Measurements from ENCODE around the gene LPAR1.

LPAR1 gene

DNA sequence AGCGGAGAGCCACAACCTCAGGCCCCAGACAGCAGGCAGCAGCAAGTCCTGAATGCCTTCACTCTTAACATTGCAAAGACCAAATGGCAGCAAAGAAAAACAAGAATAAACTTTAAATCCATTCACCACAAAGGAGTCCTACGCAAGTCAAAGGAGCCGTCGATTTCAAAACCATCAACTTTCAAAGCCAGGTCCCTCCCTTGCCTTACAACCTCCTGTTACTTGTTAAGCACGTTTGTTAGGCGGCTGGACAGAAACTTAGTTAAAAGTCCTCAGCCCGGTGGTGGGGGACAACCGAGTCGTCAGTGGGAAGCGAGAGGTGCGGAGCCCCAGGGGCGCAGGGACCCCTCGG is 938 bp downstream of the LPAR1 start:
- no peak for DNase-seq (ENCODE audit: low read depth in 2 of 2)

DNA sequence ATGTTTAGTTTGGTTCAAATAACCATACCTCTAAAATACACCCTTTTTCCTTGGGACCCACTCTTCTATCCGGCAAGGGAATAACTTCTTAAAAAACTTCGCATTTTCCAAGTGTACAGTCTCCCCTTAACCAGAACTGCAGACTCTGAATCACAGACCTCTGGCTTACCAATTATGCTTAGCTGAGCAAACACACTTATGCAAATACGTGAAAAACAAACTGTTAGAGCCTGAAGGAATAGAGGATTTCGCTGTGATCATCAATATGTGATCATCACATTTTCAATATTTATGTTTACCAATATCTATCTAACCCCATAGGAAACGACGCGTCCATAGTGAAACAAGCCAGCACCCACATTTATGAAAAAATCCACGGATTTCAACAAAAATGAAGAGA is 1.3 kb downstream of the LPAR1 start:
- no peak for DNase-seq (ENCODE audit: low read depth in 2 of 2)

DNA sequence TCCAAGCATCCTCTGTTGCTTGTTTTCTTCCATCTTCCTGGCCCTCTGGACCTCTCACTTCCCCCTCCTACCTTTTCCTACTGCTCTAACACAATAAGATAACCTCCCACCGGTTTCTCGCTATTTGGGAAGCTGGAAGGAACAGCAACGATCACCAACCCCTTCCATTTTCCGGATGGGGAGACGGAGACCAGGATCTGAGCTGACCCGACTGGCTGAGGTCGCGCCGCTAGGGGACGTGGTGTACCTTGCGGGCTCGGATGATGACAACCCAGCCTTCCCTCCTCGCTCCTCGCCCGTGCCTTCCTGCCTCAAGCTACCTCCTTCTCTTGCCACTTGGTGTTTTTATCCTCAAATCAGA is 1.9 kb downstream of the LPAR1 start:
- no peak for DNase-seq (ENCODE audit: low read depth in 2 of 2)

DNA sequence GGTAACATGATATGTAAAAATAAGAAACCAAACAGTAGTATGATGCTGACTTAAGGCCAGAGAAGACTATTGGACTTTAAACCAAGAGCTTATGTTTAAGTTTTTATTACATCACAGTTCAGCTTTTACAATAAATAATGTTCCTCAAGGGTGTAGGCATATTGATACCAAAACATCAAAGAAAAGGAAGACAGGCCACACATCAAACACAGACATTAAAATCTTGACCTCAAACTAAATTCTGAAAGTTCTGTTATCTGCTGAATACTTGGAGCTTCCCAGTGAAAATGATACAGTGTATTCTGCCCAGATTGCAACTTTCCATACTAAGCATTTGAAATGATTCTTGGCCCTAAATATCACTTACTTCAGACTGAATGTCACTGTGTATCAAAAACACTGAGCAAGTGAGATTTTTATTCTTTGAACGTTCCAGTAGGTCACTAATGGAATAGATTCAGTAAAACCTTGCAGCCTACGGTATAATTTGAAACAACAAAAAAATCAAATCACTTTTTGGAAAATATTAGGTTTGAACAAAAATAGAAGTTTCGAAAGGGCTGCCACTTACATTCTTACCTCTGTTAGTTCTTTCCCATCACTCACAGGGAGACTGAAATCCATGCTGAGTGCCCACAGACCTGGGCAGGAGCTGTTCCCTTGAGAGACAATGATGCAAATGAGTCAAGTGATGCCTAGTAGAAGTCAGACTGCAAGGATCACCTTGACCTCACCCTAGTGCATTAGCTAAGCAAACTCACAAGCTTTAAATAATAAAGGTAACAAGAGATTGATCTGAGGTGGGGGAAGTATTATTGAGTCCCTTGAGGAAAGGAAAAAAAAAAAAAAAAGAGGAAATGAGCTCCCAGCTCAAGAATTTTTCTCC is 2.5 kb downstream of the LPAR1 start:
- DNase-seq (ENCODE audit: low read depth in 2 of 2), result no peak

DNA sequence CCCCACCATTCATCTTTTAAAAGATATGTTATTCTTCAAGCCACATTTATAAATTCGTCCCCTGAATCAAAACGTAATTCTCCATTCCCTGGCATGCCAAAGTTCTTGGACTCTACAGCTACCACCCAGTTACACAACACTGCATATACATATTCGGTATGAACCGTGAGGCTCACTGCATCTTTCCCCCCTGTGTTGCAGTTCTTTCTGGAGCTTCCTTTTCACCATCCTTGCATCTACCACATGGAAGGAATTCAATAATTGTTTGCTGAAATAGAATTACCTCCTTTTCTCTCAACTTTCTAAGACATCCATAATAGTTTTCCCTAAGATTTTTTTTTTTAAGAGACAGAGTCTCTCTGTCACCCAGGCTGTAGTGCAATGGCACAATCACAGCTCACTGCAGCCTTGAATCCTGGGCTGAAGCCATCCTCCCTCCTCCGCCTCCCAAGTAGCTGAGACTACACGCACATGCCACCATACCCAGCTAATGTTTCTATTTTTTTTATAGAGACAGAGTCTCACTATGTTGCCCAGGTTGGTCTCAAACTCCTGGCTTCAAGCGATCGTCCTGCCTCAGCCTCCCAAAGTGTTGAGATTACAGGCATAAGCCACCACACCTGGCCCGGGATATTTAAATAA is 3.3 kb downstream of the LPAR1 start:
- DNase-seq (ENCODE audit: low read depth in 2 of 2), result no peak

DNA sequence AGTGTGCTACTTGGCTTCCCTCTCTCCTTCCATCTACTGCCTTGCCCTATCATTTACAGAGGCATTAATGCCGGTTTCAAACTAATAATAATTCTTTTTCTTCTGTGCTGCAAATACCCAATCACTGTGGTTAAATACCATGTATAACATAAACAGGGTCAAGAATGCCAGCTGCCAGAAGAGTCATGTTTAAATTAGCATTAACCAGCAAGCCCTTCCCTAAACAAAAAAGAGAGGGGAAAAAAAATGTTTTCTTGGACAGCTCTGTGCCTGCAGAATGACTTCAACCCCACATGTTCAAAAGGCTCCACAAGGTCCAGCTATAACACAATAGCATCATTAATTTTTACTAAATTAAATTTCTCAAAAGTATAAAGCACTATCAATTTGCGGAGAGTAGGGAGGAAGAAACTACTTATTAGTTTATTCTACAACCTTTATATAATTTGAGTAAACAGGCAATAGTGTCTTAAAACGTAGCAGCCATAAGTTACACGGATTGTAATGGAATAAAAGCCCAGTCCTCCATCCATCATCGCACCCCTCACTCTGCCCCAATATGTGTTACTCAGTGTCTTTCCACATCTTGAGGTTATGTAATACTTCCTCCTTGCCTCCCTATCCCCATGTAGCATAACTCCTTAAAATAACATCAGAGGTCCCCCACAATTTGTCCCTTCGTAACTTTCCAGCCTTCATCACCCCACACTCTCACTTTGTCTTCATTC is 3.9 kb downstream of the LPAR1 start:
- no peak for DNase-seq (ENCODE audit: low read depth in 2 of 2)

DNA sequence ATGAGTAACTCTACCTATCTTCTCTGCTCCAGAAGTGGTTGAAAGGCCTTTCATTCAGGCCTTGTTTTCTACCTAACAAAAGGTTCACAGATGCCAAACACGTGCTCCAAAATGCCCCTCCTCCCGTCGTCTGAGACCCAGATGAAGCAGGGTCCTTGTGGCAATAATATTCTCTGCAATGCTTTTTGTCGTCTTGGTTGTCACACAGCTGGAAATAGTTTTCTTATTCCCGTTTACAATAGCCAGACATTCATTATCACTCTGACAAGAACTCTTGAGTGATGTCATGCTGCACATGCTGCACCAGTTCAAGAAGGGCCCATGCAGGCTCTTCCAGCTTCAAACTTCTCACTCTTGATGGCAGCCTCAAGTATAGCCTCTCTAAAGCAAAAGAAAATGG is 7.8 kb downstream of the LPAR1 start:
- no peak for DNase-seq (ENCODE audit: low read depth in 2 of 2)

DNA sequence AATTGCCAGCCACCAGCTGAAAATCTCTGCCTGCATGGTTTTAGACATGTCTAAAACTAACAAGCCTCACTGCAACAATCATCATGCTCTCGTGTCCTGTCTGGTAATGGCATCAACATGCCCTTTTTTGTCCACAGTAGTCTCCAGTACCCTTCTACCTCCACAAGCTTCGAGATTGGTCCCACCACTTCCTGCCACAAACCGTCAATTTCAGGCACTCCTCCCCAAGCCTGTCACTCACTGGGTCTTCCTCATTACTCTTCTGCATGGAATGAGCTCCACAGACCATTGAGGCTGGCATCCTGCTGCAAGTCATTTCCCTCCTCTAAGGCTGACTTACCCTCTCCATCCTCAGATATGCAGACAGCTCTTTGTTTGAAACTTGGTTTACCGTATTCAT is 9.0 kb downstream of the LPAR1 start:
- no peak for DNase-seq (ENCODE audit: low read depth in 2 of 2)

DNA sequence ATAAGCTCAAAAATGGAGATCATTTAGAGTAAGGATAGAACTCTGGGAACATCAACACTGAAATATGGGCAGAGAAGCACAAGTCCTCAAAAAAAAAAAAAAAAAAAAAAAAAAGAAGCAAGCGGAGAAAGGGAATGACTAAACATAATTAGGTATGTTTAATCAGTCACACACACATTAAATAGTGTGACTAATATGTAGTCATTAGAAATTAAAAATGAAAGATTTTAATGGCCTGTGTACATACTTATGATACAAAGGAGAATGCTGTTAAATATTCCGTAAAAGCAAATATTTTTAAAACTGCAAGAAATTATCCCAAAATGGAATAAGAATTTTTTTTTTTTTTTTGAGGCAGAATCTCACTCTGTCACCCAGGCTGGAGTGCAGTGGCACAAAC is 10.5 kb downstream of the LPAR1 start:
- DNase-seq (ENCODE audit: low read depth in 2 of 2), result no peak

DNA sequence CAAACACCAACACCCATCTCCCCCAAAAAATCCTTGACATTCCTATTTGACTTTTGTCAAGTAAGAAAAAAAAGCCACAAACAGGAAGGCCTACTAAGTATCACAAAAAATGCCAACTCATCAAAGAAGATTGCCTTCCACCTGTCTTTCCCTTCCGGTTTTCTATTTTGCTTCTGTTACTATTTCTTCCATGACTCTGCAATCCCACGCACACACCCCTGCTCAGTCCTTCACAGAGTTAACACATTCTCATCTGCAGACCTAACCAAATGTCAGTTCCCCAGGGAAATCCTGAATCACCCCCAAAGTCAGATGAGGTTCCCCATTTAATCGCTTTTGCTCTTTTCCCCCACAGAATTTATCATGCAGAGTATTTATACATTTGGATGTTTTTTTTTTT is 15.1 kb downstream of the LPAR1 start:
- no peak for DNase-seq (ENCODE audit: low read depth in 2 of 2)

DNA sequence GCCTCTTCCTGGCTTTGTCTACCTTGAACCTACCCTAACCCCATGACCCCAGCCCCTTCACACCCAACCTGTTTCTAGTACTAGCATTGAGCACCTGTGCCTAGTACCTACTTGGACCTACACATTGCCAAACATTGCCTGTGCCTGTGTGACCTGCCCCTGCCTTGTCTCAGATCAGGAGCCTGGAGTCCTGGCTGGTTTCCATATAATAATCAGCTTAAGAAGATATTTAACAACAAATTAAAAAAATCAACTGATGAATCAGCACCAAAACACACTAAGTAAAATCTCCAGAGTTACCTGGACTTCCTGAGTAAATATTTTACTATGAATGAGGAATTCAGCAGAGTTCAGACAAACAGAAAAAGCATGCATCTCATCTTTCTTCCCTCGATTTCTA is 17.7 kb downstream of the LPAR1 start:
- no peak for DNase-seq (ENCODE audit: low read depth in 2 of 2)

DNA sequence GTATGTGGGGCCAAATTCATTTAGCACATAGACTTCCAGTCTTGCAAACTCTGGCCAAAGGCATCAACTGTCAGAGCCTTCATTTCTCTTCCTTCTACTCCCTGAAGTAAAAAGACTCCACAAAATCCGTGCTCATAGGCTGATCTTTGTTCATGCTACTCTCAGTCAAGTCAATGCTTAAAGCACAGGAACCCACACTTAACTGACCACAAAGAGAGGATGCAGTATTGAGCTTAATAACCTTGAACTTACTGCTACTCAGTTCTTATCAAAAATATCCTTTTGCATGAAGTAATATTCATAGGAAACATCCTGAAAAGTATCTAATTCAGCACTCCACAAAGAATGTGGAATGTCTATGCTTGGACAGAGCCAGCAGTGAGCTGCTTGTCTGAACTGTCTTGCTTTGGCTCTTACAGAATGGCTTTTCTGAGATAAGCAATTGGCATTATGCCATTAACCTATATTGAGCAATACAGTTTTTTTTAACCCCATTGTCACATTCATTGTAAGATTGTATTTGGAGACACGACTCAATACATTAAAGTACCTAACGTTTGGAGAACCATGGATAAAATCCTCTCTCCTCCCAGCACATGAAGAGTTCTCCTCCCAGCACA is 21.7 kb downstream of the LPAR1 start:
- no peak for DNase-seq (ENCODE audit: low read depth in 2 of 2)

DNA sequence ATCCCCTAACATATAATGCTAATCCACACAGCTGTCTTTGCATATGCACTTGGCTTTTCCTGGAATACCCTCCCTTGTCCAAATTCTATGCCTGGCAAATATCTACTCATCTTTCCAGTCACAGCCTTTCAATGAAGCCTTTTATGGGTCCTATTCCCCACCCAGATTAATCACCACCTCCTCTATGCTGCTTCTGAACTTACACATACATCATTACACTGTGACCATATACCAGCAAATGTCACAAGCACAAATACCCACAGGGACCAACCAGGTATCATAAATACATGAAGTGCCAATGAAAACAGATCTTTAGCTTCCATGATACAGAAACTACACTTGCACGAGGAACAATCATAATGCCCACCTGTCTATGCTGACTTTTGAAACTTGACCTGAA is 22.3 kb downstream of the LPAR1 start:
- DNase-seq (ENCODE audit: low read depth in 2 of 2), result no peak

DNA sequence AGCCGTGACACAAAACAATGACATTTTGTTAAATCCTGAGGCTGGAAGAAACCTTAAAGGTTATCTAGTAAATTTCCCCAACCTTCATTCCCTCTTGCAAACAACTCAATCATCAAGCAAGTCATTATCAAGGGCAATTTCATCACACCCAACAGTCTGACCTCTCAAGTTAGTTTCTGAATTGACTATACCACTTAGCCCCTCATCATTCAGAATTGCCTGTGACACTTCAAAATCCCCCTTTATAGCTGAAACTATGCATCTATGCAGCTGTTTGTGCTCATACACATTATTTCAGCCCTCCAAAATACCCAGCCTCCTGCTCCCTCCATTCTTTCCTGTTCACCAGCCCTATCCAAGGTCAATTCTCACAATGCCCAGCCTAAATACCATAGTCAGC is 24.6 kb downstream of the LPAR1 start:
- no peak for DNase-seq (ENCODE audit: low read depth in 2 of 2)

DNA sequence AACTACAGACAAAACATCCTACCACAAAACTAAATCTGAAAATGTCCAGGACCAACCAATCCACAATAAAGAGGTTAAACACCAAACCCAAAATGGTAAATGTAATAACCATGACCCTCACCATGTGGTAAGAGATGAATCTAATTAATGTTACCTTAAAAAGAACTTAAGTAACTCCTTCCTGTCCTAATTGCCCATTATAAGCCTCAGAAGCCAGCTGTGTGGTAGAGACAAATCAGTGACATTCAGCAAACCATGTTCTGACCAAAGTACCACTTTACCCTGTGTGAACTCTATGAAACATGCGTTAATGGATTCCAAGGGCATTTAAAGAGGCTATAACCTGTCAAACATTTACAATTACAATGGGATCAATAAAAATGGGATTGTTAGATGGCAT is 25.0 kb downstream of the LPAR1 start:
- no peak for DNase-seq (ENCODE audit: low read depth in 2 of 2)

DNA sequence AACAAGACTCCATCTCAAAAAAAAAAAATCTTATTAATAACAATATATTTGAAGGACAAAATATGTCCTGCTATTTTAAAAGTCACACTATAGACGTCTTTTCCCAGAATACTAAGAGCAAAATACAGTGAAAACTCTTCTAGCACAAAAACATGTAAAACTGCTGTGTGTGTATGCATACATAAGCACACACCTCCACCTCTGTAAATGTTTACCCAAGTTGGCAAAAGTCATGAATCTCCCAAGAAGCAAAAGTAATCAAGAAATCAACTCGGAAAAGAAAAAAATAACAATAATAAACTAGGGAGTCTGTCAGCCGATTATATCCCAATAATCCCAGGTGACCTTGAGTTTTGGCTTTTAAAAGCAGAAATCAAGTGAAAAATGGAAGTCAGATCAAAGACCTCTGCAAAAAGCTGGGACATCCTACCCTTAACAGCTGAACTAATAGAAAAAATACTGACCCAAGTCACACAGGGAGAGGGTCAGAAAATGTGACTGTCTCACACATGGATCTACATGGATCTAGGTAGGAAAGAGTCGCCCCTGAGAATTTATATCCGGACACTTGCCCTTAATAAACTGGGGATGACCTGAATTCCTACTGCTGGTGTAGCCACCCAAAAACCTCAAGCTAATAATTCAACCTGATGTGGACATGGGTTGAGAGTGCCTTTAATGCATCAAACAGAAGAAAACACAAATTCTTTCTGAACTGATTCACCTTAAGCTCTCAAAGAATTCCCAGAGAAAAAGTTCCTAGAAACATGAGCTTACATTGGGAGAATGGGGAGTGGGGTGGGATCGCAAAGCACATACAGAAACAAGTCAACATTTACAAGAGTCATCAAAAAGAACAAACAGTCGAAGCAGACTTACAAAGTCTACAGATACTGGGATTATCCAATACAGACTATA is 29.9 kb downstream of the LPAR1 start:
- no peak for DNase-seq (ENCODE audit: low read depth in 2 of 2)

DNA sequence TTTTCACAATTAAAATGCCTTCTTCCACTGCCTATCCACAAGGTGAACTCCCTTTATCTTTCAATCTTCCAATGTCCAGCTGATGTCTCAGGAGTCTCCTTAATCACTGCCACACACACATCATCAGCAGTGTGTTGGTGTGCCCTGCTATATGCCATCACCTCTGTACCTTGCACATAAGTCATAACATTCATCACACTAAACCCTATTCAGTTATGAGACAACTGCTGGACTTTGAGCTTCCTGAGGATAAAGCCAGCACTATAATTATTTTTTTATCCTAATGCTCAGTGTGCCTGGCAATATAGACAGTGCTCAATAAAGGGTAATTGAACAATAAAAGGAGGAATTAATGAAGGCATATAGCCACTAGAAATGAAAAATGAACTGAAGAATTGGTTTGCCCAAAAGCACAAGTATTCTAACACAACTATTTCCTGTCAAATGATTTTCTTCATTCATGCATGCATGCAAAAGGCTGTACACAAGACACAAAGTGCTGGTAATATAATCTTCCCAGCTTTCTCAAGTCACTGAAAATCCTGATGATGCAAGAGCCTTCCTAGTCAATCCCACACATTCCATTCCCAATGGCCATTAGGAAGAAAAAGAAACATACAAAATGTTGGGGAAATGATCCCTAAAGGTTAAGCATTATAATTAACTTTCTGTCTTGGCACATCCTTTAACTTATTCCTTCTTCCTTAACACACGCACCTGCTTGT is 32.4 kb downstream of the LPAR1 start:
- no peak for DNase-seq (ENCODE audit: low read depth in 2 of 2)

DNA sequence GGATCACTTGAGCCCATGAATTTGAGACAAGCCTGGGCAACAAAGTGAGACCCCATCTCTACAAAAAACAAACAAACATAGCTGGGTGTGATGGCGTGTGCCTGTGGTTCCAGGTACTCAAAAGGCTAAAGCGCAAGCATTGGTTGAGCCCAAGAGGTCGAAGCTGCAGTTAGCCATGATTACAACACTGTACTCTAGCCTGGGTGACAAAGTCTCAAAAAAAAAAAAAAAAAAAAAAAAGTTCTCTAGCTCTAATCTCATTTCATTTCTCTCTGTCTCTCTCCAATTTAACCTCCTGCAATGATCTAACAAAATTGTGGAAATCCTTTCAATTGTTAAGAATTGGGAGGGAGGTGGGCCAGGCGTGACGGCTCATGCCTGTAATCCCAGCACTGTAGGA is 33.3 kb downstream of the LPAR1 start:
- DNase-seq (ENCODE audit: low read depth in 2 of 2), result no peak

DNA sequence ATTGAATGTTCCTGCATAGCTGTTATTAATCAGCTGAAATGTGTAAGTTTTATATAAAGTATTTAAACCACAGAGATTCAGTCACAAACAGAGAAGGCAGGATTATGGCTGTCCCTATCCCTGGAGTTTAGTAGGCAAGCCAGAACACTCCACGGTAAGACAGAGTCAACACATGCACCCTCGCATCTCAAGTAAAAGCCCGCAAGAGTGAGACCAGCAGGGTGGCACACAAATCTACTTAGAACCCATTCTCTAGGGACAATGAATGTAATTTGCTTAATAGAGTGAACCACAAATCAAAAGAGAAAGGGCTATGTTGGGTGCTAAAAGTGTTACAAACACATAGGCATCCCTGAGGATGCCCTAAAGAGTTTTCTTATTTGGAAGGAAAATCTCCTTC is 35.1 kb downstream of the LPAR1 start:
- DNase-seq (ENCODE audit: low read depth in 2 of 2), result no peak

DNA sequence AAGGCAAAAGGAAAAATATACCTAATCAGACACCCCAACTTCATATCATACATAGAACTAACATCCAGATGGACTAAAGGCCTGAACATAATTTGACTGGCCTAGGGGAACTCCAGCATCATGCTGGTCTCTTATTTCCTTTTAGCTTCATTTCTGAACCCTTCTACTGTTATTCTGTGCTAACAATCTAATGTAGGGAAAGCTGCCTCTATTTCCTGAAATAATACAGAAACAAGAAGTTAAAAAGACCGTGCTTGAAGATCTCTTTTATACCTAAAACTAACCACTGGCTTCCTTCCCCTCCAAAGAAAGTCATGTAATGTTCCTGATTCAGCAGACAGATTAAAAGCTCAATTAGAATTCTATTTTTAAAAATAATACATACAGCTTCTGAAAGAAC is 36.7 kb downstream of the LPAR1 start:
- no peak for DNase-seq (ENCODE audit: low read depth in 2 of 2)

DNA sequence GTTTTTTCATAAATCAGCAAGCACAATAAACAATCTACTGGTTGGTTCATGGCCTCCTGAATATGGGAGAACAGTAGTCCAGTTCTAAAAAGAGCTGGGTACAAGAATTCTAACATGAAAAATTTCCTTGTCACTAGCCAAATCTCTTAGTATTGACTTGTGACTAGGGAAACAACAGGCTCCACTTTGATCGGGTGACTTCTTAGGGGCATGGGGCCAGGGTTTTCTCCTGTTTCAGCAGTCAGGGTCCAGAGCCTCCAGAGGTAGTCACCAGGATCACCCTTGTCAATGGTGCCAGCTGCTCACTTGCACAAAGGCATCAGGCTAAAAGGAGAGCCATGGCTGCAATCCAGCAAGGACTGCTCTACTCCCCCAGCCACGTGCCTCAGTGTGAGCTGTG is 38.1 kb downstream of the LPAR1 start:
- no peak for DNase-seq (ENCODE audit: low read depth in 2 of 2)
